Stomach (tissue), 9 donors: ENCODE results near the gene CGB3. TPM values are rescaled to one million over a fixed set of nuclear protein-coding genes. Genes with fewer than 3 reads are reported as not detected.
"Not testable (repeated sequence)": the region's sequence is repeated elsewhere in the genome, so short reads cannot be mapped to it uniquely, and the experiment has no call there.

Source experiments
- DNase-seq, 2 donors: peaks; one replicate each; pipeline versions ENCODE4 v3.0.0 to v3.0.0-alpha.2; 2013 to 2019
- H3K27ac ChIP-seq, 5 donors: fragments of 200-600 bp in 4 of 5; sonication (generic) in 4 of 5; one replicate each; pipeline ENCODE4 v1.5.1; 2013 to 2019; ENCODE audit warnings: mild to moderate bottlenecking in 1 of 5, moderate library complexity in 1 of 5
- H3K27me3 ChIP-seq, 3 donors: fragments of 200-600 bp; sonication (generic); one replicate each; pipeline ENCODE4 v1.5.1; 2017 to 2019; ENCODE audit warnings: mixed run types in 1 of 3
- H3K36me3 ChIP-seq, 4 donors: fragments of 200-600 bp; sonication (generic); 1 replicate in 3 of 4; 2 replicates in 1 of 4; pipeline ENCODE4 v1.5.1; 2016 to 2019
- H3K4me1 ChIP-seq, 4 donors: fragments of 200-600 bp; sonication (generic); one replicate each; pipeline ENCODE4 v1.5.1; 2016 to 2019
- H3K4me3 ChIP-seq, 4 donors: fragments of 200-600 bp; sonication (generic) in 3 of 4; one replicate each; pipeline ENCODE4 v1.5.1; 2016 to 2019; ENCODE audit warnings: mild to moderate bottlenecking in 1 of 4
- H3K9me3 ChIP-seq, 4 donors: fragments of 200-600 bp; sonication (generic); one replicate each; pipeline ENCODE4 v1.5.1; 2016 to 2019
- EP300 ChIP-seq: sonication (generic); formaldehyde crosslinking; IDR thresholded peaks from one replicate; pipeline ENCODE4 v1.6.1; 2017; ENCODE audit warnings: antibody characterized with exemption
- POLR2A ChIP-seq, 4 donors: fragments of 450-650 bp; IDR thresholded peaks; one replicate each; pipeline ENCODE4 v1.6.1; 2016; ENCODE audit warnings: antibody characterized with exemption in 4 of 4, control low read depth in 2 of 4, mild to moderate bottlenecking in 1 of 4, moderate library complexity in 1 of 4
- POLR2AphosphoS5 ChIP-seq, 3 donors: sonication (generic); formaldehyde crosslinking; IDR thresholded peaks; one replicate each; pipeline ENCODE4 v1.6.1; 2016; ENCODE audit warnings: antibody characterized with exemption in 3 of 3
- WGBS, 5 donors: extraction: QIAGEN DNeasy Blood & Tissue Kit in 3 of 5; methylation state at CpG; one replicate each; pipeline versions ENCODE4 v1.1.5 to v1.1.7; 2013 to 2018; 5-methylcytosine and 5-hydroxymethylcytosine counted together
- intact Hi-C: fragments of 100-400 bp; cut with DNase I; formaldehyde crosslinking; loops from one replicate; pipeline ENCODE4 v1.15.1; 2023; ENCODE audit warnings: low total_unique reads
- polyA plus RNA-seq, 3 donors: library from polyadenylated mRNA; stranded (reverse); fragments of 200-250 nt; gene quantifications; one replicate each; pipeline ENCODE4 v1.2.3, GENCODE V29; 2013
- total RNA-seq, 5 donors: library from RNA; depleted of rRNA; stranded (reverse); fragments of >200 nt; gene quantifications; one replicate each; pipeline versions ENCODE4 v1.1.0 to v1.2.3, GENCODE V29; 2014 to 2016
- TF ChIP-seq, protein P1 (sequence below), 7 experiments: fragments of 450-650 bp in 4 of 7; fragments of 200-600 bp in 3 of 7; sonication (generic) in 3 of 7; IDR thresholded peaks; one replicate each; pipeline ENCODE4 v1.5.1; 2016 to 2019; ENCODE audit warnings: antibody characterized with exemption in 7 of 7, control low read depth in 2 of 7, mild to moderate bottlenecking in 1 of 7
- donor health status: healthy with polysubstance abuse.
- donor health status: Bipolar disorder and iron deficiency.
- donor health status: healthy.

Gene CGB3
- total and polyA plus RNA-seq, 8 donors: not detected

DNA sequence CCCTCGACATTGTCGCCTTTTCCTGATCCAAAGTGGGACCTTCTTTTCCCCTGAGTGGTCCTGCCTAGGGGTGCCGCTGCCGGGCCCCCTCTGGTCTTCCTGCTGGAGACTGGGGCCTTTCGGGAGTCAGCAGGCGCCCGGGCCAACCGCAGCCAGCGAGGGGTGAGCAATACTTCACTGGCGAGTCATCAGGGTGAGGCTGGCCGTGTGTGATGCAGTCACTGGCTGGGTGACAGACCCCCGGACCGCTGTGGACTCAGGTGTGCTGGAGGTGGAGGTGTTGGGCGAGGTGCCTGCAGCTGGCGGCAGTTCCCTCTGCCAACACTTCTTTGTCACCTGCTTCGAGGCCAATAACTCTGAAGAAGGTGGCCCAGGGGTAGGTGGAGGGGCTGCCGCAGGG, 18.0 kb upstream of the CGB3 start:
- H3K36me3 ChIP-seq: no peaks in the 10 kb centered on the region
- intact Hi-C loops: no loop called here
- H3K4me3 ChIP-seq: no peak overlapping the region
- no peak overlapping the region for H3K27ac ChIP-seq
- H3K27me3 ChIP-seq: peaks cover 0 to 5% (median 0%) of the 10 kb centered on the region in 3 donors
- no peak for TF ChIP-seq POLR2AphosphoS5 (IDR thresholded peaks at IDR 0.05)
- TF ChIP-seq EP300: no peak
- TF ChIP-seq, protein P1, sequence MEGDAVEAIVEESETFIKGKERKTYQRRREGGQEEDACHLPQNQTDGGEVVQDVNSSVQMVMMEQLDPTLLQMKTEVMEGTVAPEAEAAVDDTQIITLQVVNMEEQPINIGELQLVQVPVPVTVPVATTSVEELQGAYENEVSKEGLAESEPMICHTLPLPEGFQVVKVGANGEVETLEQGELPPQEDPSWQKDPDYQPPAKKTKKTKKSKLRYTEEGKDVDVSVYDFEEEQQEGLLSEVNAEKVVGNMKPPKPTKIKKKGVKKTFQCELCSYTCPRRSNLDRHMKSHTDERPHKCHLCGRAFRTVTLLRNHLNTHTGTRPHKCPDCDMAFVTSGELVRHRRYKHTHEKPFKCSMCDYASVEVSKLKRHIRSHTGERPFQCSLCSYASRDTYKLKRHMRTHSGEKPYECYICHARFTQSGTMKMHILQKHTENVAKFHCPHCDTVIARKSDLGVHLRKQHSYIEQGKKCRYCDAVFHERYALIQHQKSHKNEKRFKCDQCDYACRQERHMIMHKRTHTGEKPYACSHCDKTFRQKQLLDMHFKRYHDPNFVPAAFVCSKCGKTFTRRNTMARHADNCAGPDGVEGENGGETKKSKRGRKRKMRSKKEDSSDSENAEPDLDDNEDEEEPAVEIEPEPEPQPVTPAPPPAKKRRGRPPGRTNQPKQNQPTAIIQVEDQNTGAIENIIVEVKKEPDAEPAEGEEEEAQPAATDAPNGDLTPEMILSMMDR (IDR thresholded peaks at IDR 0.05): no peak
- no peak for TF ChIP-seq POLR2A (IDR thresholded peaks at IDR 0.05)
- no peaks in the 10 kb centered on the region for H3K9me3 ChIP-seq
- 53 to 78% (median 60%) methylated on average over 10 to 17 of the region's 17 CpGs for WGBS, 5 donors
- H3K4me1 ChIP-seq: no peaks in the 10 kb centered on the region
- no peak for DNase-seq

DNA sequence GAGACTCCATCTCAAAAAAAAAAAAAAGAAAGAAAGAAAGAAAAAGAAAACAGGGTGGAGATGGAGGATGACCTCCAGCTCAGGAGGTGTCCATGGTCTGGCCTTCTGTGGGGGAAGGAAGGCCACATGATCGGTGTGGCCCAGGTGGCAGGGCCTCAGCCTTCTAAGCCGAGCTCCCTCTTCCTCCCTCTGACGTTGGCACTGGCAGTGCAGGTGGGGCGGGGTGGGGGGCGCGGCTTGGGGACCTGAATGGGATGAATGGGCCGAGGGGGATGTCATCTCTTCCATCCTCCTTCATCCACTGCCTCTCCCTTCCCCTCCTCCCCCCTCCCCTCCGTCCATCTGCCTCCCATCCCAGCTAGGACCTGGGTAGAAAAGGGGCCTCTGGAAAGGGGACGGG, 15.6 kb upstream of the CGB3 start:
- H3K9me3 ChIP-seq, H3K36me3 ChIP-seq, H3K27me3 ChIP-seq, intact Hi-C loops, H3K4me1 ChIP-seq, H3K27ac ChIP-seq, H3K4me3 ChIP-seq, DNase-seq: not testable (repeated sequence)
- WGBS, 5 donors: 46 to 69% (median 53%) methylated on average over 8 to 9 of the region's 9 CpGs

DNA sequence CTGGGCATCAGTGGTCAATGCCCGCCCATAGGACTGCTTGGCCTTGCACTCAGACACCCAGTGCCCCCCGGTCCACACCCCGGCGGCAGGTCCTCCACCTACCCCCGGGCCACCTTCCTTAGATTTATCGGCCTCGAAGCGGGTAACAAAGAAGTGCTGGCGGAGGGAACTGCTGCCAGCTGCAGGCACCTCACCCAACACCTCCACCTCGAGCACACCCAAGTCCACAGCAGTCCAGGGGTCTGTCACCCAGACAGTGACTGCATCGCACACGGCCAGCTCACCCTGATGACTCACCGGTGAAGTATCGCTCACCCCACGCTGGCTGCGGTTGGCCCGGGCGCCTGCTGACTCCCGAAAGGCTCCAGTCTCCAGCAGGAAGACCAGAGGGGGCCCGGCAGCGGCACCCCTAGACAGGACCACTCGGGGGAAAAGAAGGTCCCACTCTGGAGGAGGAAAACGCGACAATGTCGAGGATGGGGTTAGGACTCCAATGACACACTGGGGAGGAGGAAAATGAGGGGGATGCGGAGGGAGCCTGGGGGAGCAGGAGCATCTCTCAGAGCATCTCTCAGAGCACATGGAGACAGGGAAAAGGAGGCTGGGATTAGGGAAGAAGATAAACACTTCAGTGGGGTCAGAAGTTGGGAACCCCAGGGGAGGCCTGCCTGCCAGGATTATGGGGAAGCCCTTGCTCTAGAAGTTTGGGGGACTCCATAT, 14.6 kb upstream of the CGB3 start:
- intact Hi-C loops, H3K4me3 ChIP-seq, H3K36me3 ChIP-seq, H3K4me1 ChIP-seq, H3K27me3 ChIP-seq, H3K27ac ChIP-seq, DNase-seq, H3K9me3 ChIP-seq: not testable (repeated sequence)
- 85 to 86% (median 85%) methylated on average over 17 to 26 of the region's 26 CpGs for WGBS, 5 donors

DNA sequence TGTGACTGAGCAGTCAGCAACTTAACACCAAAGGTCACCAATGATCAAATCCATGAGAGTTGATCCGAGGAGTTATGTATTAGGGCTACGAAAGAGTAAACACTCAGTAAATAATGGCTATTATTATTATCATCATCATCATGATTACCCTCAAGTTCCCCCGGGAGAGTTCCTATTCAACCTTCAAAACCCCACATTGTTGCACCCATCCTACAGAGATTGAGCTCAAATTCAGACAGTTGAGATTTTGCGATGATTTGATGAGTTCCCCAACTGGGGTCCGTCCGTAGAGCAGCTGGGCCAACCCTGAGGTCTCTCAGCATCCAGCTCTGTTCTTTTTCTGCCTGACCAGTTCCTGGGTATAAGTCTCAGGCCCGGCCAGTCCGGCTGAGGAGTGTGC, 14.0 kb upstream of the CGB3 start:
- H3K27ac ChIP-seq, DNase-seq, H3K9me3 ChIP-seq, H3K36me3 ChIP-seq, H3K4me3 ChIP-seq, H3K27me3 ChIP-seq, intact Hi-C loops, H3K4me1 ChIP-seq: not testable (repeated sequence)
- WGBS, 5 donors: 80 to 92% (median 85%) methylated on average over 6 to 7 of the region's 8 CpGs

DNA sequence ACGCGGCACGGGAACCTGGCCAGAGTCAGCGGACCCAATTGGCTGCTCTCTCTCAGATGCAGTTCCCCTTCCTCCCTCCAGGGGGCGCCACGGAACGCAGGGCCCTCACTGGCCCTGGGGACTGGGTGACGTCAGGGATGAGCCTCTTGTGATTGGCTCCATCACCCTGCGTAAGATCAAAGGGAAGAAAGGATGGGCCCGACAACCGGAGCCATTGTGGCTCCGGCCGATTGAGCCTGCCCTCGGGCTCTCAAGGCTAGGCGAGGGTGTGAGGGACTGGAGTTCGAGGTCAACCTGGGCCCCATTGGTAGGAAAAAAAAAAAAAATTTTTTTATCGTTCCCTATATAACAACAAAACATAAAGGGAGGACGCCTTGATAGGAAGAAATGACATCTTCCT, 12.7 kb upstream of the CGB3 start, which contains the start of gene CGB1:
Gene CGB1, minus strand, starts transcription at position 81 of the 400 bp plus-strand sequence. CDS start 184 bp downstream, outside the sequence.
- intact Hi-C loops, H3K4me1 ChIP-seq, H3K27ac ChIP-seq, H3K27me3 ChIP-seq, H3K36me3 ChIP-seq, H3K4me3 ChIP-seq, H3K9me3 ChIP-seq, DNase-seq: not testable (repeated sequence)
- 50 to 56% (median 51%) methylated on average over 17 to 18 of the region's 18 CpGs for WGBS, 5 donors
- TF ChIP-seq, protein P1 (IDR thresholded peaks at IDR 0.05): peak in 1 of 7 experiments; percentile 14

DNA sequence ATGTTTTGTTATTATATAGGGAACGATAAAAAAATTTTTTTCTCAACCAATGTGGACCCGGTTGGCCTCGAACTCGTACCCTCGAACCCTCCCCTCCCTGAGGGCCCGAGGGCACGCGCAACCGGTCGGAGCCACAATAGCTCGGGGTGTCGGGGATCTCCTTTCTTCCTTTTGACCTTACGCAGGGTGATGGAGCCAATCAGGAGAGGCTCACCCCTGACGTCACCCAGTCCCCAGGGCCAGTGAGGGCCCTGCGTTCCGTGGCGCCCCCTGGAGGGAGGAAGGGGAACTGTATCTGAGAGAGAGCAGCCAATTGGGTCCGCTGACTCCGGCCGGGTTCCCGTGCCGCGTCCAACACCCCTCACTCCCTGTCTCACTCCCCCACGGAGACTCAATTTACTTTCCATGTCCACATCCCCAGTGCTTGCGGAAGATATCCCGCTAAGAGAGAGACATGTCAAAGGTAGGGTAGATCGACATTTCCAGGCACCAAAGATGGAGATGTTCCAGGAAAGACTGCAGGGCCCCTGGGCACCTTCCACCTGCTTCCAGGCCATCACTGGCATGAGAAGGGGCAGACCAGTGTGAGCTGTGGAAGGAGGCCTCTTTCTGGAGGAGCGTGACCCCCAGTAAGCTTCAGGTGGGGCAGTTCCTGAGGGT, 7.6 kb upstream of the CGB3 start, which contains the start of gene CGB2:
Gene CGB2, plus strand, starts transcription at position 249 of the 660 bp plus-strand sequence. Its CDS starts 206 bp downstream, at position 455.
- 18 to 29% (median 26%) methylated on average over 24 to 28 of the region's 28 CpGs for WGBS, 5 donors
- H3K36me3 ChIP-seq, H3K27me3 ChIP-seq, H3K27ac ChIP-seq, H3K4me1 ChIP-seq, intact Hi-C loops, H3K4me3 ChIP-seq, H3K9me3 ChIP-seq, DNase-seq: not testable (repeated sequence)

DNA sequence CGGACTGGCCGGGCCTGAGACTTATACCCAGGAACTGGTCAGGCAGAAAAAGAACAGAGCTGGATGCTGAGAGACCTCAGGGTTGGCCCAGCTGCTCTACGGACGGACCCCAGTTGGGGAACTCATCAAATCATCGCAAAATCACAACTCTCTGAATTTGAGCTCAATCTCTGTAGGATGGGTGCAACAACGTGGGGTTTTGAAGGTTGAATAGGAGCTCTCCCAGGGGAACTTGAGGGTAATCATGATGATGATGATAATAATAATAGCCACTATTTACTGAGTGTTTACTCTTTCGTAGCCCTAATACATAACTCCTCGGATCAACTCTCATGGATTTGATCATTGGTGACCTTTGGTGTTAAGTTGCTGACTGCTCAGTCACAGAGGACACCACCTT, 6.2 kb upstream of the CGB3 start:
- H3K4me1 ChIP-seq, DNase-seq, H3K4me3 ChIP-seq, intact Hi-C loops, H3K9me3 ChIP-seq, H3K27ac ChIP-seq, H3K36me3 ChIP-seq, H3K27me3 ChIP-seq: not testable (repeated sequence)
- WGBS, 5 donors: 80 to 98% (median 92%) methylated on average over 3 to 6 of the region's 8 CpGs

DNA sequence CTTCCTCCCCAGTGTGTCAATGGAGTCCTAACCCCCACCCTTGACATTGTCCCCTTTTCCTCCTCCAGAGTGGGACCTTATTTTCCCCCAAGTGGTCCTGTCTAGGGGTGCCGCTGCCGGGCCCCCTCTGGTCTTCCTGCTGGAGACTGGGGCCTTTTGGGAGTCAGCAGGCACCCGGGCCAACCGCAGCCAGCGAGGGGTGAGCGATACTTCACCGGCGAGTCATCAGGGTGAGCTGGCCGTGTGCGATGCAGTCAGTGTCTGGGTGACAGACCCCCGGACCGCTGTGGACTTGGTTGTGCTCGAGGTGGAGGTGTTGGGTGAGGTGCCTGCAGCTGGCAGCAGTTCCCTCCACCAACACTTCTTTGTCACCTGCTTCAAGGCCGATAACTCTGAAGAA, 5.6 kb upstream of the CGB3 start:
- H3K36me3 ChIP-seq, H3K27ac ChIP-seq, H3K9me3 ChIP-seq, H3K4me1 ChIP-seq, H3K27me3 ChIP-seq, H3K4me3 ChIP-seq, intact Hi-C loops, DNase-seq: not testable (repeated sequence)
- 80 to 88% (median 87%) methylated on average over 6 to 14 of the region's 14 CpGs for WGBS, 5 donors

DNA sequence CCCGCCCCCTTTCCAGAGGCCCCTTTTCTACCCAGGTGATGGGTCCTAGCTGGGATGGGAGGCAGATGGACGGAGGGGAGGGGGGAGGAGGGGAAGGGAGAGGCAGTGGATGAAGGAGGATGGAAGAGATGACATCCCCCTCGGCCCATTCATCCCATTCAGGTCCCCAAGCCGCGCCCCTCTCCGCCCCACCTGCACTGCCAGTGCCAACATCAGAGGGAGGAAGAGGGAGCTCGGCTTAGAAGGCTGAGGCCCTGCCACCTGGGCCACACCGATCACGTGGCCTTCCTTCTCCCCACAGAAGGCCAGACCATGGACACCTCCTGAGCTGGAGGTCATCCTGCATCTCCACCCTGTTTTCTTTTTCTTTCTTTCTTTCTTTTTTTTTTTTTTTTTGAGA, 4.6 kb upstream of the CGB3 start:
- H3K4me1 ChIP-seq, H3K9me3 ChIP-seq, H3K36me3 ChIP-seq, DNase-seq, H3K27ac ChIP-seq, intact Hi-C loops, H3K4me3 ChIP-seq, H3K27me3 ChIP-seq: not testable (repeated sequence)
- 57 to 83% (median 68%) methylated on average over 3 to 9 of the region's 9 CpGs for WGBS, 5 donors
